Panc1 (cell line): ENCODE measurements around the gene CAMK2B. TPM values are rescaled to one million over a fixed set of nuclear protein-coding genes. Genes with fewer than 3 reads are reported as not detected.

Experiments
- ATAC-seq: fragments of 200-7000 bp; cut with Tn5 transposase; 2 replicates; pipeline ENCODE4 v1.9.1; 2020; ENCODE audit warnings: mild to moderate bottlenecking, moderate library complexity
- BruUV-seq: library from RNA; stranded (reverse); fragments of 400-500 nt; replicated peaks from 2 replicates; lab custom pipeline; 2021; lab: Mats Ljungman, UMichigan
- CTCF ChIA-PET: fragments of 300-600 bp; sonication (Branson Sonifier 250); formaldehyde crosslinking; loops from one replicate; lab custom pipeline; 2022; ENCODE audit warnings: antibody characterized with exemption; lab: Charles Lee
- POLR2A ChIA-PET: fragments of 300-600 bp; sonication (Branson Sonifier 250); formaldehyde crosslinking; loops from one replicate; lab custom pipeline; 2022; ENCODE audit warnings: antibody characterized with exemption; lab: Charles Lee
- DNase-seq: peaks from one replicate; pipeline ENCODE4 v3.0.0-alpha.2; 2010; ENCODE audit warnings: low read depth, low spot score
- H3K27ac ChIP-seq: 2 replicates; pipeline ENCODE4 v1.5.1; 2011; ENCODE audit warnings: mild to moderate bottlenecking, low read length, inconsistent platforms
- H3K27me3 ChIP-seq: fragments of 200-500 bp; sonication (Bioruptor generic); 2 replicates; pipeline ENCODE4 v1.6.0; 2014; ENCODE audit warnings: low read length, inconsistent platforms; ENCODE audit not compliant: control insufficient read depth, insufficient read depth
- H3K36me3 ChIP-seq: fragments of 200-500 bp; sonication (Bioruptor generic); 2 replicates; pipeline ENCODE4 v1.5.1; 2014; ENCODE audit warnings: inconsistent platforms, mild to moderate bottlenecking, low read length, moderate library complexity; ENCODE audit not compliant: control insufficient read depth, insufficient read depth
- H3K4me1 ChIP-seq: 2 replicates; pipeline ENCODE4 v1.5.1; 2011; ENCODE audit warnings: inconsistent platforms, mild to moderate bottlenecking, low read length, moderate library complexity; ENCODE audit not compliant: control insufficient read depth, insufficient read depth
- H3K4me3 ChIP-seq, 2 experiments: 2 replicates each; pipeline ENCODE4 v1.5.1; 2011 to 2012; ENCODE audit warnings: low read depth in 2 of 2, low read length in 2 of 2, mild to moderate bottlenecking in 2 of 2, inconsistent platforms in 1 of 2, moderate library complexity in 1 of 2
- H3K9me3 ChIP-seq: fragments of 200-500 bp; sonication (Bioruptor generic); 2 replicates; pipeline ENCODE4 v1.5.1; 2014; ENCODE audit warnings: low read depth, mild to moderate bottlenecking, inconsistent platforms, low read length, moderate library complexity; ENCODE audit not compliant: control insufficient read depth, insufficient read depth
- POLR2AphosphoS5 ChIP-seq: IDR thresholded peaks from 2 replicates; pipeline ENCODE4 v1.6.1; 2012; ENCODE audit warnings: mild to moderate bottlenecking, low read depth, low read length, moderate library complexity
- SIN3A ChIP-seq: IDR thresholded peaks from 2 replicates; pipeline ENCODE4 v1.6.1; 2012; ENCODE audit warnings: low read depth, mild to moderate bottlenecking, low read length, moderate library complexity, borderline replicate concordance; ENCODE audit not compliant: insufficient read depth
- TCF7L2 ChIP-seq: IDR thresholded peaks from 2 replicates; pipeline ENCODE4 v1.6.1; 2011; ENCODE audit warnings: mild to moderate bottlenecking, low read depth, low read length, inconsistent platforms
- in situ Hi-C: cut with HindIII; loops from 2 replicates; pipeline ENCODE4 v1.10.0; 2016; ENCODE audit warnings: low sequenced_read_pairs, low pct_unique_long_range_greater_than_20kb
- intact Hi-C: fragments of 100-400 bp; cut with micrococcal nuclease; formaldehyde crosslinking; loops from one replicate; pipeline ENCODE4 v1.10.0; 2022; ENCODE audit not compliant: unreplicated experiment
- total RNA-seq: library from RNA; stranded (reverse); gene quantifications from one replicate; pipeline ENCODE4 v1.2.1, GENCODE V29; 2021; ENCODE audit not compliant: unreplicated experiment
- TF ChIP-seq, protein P1 (sequence below), 2 experiments: IDR thresholded peaks; 2 replicates each; pipeline ENCODE4 v1.6.1; 2011 to 2012; ENCODE audit warnings: low read depth in 2 of 2, control low read depth in 1 of 2, low read length in 1 of 2, mild to moderate bottlenecking in 1 of 2, moderate library complexity in 1 of 2; ENCODE audit not compliant: insufficient read depth in 1 of 2
- TF ChIP-seq, protein P2 (sequence below): fragments of 450-650 bp; IDR thresholded peaks from 2 replicates; pipeline ENCODE4 v1.5.1; 2017; ENCODE audit warnings: mild to moderate bottlenecking

CAMK2B gene
- total RNA-seq, 1 experiment from 2014 or later, result 0.26 TPM

DNA sequence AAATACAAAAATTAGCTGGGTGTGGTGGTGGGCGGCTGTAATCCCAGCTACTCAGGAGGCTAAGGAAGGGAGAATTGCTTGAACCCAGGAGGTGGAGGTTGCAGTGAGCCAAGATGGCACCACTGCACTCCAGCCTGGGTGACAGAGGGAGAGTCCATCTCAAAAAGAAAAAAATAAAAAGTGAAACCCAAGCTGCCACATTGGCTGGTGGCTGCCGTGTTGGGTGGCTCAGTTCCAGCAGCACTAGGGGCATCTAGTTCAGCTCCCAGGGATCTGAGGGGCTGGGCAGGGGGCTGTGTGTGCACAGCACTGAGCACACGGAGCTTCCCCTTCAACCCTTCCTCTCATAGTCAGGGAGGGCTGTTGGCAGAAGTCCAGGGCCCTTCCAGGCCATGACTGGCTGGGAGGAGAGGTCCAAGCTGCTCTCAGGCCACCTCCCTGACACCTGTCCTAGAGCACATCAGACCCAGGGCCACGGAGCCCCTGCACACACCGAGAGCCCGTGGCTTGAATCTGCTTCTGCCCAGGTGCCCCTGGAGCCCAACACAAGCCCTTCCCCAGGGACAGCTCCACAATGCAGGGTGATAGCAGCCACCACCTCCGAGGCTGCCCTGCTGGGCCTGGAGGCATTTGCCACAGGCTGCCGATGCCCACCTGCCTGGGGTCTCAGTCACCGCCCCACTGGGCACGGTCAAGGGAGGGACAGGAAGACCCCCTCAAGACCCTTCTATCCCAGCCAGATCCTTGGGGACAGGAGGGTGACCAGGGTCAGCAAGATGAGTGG is 77.3 kb downstream of the CAMK2B start:
- ATAC-seq (no peak), DNase-seq (no peak)
- no peaks in the 10 kb centered on the region for H3K36me3 ChIP-seq
- intact Hi-C loops, result loop anchor here (10.0 kb wide), 1 partner anchor 317 kb away; no protein-coding TSS in a partner anchor
- no peaks in the 10 kb centered on the region for H3K4me1 ChIP-seq
- in situ Hi-C loops, result no loop called here
- ChIA-PET POLR2A (no interaction called here), CTCF (no interaction called here)
- no peaks in the 10 kb centered on the region for H3K9me3 ChIP-seq
- no TSS peak for BruUV-seq
- no peak overlapping the region for H3K27ac ChIP-seq
- H3K4me3 ChIP-seq, result no peak overlapping the region
- H3K27me3 ChIP-seq, result no peaks in the 10 kb centered on the region
- TF ChIP-seq, protein P1, sequence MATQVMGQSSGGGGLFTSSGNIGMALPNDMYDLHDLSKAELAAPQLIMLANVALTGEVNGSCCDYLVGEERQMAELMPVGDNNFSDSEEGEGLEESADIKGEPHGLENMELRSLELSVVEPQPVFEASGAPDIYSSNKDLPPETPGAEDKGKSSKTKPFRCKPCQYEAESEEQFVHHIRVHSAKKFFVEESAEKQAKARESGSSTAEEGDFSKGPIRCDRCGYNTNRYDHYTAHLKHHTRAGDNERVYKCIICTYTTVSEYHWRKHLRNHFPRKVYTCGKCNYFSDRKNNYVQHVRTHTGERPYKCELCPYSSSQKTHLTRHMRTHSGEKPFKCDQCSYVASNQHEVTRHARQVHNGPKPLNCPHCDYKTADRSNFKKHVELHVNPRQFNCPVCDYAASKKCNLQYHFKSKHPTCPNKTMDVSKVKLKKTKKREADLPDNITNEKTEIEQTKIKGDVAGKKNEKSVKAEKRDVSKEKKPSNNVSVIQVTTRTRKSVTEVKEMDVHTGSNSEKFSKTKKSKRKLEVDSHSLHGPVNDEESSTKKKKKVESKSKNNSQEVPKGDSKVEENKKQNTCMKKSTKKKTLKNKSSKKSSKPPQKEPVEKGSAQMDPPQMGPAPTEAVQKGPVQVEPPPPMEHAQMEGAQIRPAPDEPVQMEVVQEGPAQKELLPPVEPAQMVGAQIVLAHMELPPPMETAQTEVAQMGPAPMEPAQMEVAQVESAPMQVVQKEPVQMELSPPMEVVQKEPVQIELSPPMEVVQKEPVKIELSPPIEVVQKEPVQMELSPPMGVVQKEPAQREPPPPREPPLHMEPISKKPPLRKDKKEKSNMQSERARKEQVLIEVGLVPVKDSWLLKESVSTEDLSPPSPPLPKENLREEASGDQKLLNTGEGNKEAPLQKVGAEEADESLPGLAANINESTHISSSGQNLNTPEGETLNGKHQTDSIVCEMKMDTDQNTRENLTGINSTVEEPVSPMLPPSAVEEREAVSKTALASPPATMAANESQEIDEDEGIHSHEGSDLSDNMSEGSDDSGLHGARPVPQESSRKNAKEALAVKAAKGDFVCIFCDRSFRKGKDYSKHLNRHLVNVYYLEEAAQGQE (IDR thresholded peaks at IDR 0.05; ENCODE audit: insufficient read depth in 1 of 2, low read depth in 2 of 2, low read length in 1 of 2), result no peak
- TF ChIP-seq SIN3A, result no peak
- TF ChIP-seq, protein P2, sequence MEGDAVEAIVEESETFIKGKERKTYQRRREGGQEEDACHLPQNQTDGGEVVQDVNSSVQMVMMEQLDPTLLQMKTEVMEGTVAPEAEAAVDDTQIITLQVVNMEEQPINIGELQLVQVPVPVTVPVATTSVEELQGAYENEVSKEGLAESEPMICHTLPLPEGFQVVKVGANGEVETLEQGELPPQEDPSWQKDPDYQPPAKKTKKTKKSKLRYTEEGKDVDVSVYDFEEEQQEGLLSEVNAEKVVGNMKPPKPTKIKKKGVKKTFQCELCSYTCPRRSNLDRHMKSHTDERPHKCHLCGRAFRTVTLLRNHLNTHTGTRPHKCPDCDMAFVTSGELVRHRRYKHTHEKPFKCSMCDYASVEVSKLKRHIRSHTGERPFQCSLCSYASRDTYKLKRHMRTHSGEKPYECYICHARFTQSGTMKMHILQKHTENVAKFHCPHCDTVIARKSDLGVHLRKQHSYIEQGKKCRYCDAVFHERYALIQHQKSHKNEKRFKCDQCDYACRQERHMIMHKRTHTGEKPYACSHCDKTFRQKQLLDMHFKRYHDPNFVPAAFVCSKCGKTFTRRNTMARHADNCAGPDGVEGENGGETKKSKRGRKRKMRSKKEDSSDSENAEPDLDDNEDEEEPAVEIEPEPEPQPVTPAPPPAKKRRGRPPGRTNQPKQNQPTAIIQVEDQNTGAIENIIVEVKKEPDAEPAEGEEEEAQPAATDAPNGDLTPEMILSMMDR, result no peak
- TF ChIP-seq TCF7L2, result no peak
- TF ChIP-seq POLR2AphosphoS5, result no peak

DNA sequence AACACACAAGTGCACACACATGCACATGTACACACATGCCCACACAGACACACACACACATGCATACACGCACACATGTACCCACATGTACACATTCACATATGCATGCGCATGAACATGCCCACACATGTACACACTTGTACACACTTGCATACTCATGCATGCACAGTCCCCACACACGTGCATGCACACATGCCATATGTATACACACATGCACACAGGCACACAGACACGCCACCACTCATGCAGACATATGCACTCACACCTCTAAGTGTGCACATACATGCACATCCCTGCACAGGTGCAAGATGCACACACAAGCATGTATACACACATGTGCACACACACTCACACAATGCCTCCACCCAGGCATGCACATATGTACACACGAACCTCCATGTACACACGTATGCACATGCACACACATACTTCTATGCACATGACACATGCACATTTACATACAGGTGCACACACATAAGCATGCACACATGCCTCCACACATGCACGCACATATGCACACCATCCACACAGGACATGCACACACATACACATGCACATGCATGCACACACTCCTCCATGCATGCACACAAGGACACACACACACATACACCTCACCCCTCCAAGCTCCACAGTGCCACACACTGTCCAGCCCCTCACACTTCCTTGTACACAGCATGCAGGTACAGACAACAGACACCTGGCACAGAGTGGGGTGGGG is 78.8 kb downstream of the CAMK2B start:
- H3K9me3 ChIP-seq, result no peaks in the 10 kb centered on the region
- ATAC-seq (no peak), DNase-seq (no peak)
- H3K4me1 ChIP-seq, result no peaks in the 10 kb centered on the region
- TF ChIP-seq, protein P1 (IDR thresholded peaks at IDR 0.05; ENCODE audit: insufficient read depth in 1 of 2, low read depth in 2 of 2, low read length in 1 of 2), result no peak
- TF ChIP-seq SIN3A (no peak), POLR2AphosphoS5 (no peak), TCF7L2 (no peak)
- TF ChIP-seq, protein P2, result no peak
- intact Hi-C loops, result loop anchor here (10.0 kb wide), 1 partner anchor 318 kb away; no protein-coding TSS in a partner anchor
- no peak overlapping the region for H3K27ac ChIP-seq
- no TSS peak for BruUV-seq
- H3K4me3 ChIP-seq, result no peak overlapping the region
- in situ Hi-C loops, result no loop called here
- H3K27me3 ChIP-seq, result no peaks in the 10 kb centered on the region
- no peaks in the 10 kb centered on the region for H3K36me3 ChIP-seq
- ChIA-PET POLR2A (no interaction called here), CTCF (no interaction called here)
